Nephron progenitor cell (in vitro differentiated cells): ENCODE data around the gene SIGLEC10.

ENCODE experiments used
- DNase-seq: peaks from one replicate; pipeline ENCODE4 v3.0.0; 2021
- H3K27ac Mint-ChIP-seq: 2 replicates; pipeline ENCODE4 v1.8.0; 2021; ENCODE audit warnings: mild to moderate bottlenecking, moderate library complexity, mixed read lengths
- H3K27me3 Mint-ChIP-seq: 2 replicates; pipeline ENCODE4 v1.8.0; 2021; ENCODE audit warnings: mild to moderate bottlenecking, low read depth, mixed read lengths; ENCODE audit not compliant: poor library complexity
- H3K36me3 Mint-ChIP-seq: 2 replicates; pipeline ENCODE4 v1.8.0; 2021; ENCODE audit warnings: low read depth, mixed read lengths
- H3K4me1 Mint-ChIP-seq: 2 replicates; pipeline ENCODE4 v1.8.0; 2021; ENCODE audit warnings: mixed read lengths
- H3K4me3 Mint-ChIP-seq: 2 replicates; pipeline ENCODE4 v1.8.0; 2021; ENCODE audit warnings: mild to moderate bottlenecking, moderate library complexity, mixed read lengths
- H3K9me3 Mint-ChIP-seq: 2 replicates; pipeline ENCODE4 v1.8.0; 2021; ENCODE audit warnings: mild to moderate bottlenecking, moderate library complexity, mixed read lengths
- TF ChIP-seq, protein P1 (sequence below): fragments of 200-600 bp; sonication (generic); IDR thresholded peaks from 2 replicates; pipeline ENCODE4 v1.5.0; 2021; ENCODE audit warnings: antibody characterized with exemption

SIGLEC10 gene

DNA sequence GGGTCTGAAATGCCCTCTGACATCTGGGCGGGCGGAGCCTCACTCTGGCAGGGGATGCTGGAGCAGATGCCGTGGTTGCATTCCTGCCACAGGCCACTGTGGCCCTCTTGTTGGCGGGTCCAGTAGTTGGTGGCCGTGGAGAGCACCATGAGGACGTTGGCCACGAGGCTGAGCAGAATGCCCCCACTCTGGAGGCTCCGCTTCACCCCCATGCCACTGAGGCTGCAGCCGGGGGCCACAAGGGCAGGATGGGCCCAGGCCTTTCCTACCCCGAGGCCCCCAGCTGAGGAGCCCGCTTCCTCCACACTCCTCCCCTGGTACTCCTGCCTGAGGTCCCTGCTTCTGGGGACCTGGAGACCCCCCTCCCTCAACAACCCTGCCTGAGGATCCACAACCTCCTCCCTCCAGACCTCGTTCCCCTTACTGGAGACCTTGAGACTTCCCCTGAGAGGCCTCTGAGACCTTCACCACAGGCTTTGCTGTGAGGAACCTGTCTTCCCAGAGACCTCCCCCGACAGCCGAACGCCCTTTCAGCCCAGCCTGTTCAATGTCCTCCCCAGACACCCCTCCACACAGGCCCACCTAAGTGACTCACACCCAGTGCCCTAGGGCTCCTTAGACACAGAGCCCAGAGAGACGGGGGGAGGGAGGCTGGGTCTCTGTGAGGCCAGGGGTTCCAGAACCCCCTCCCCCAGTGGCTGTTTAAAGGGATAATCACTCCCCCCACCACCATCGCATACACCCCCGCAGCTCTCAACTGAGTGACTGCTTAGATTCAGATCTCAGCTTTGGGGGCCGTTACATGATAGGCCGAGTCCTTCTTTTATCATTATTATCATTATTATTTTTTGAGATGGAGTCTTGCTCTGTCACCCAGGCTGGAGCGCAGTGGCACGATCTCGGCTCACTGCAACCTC lies 48.8 kb downstream of the SIGLEC10 start, which contains the start of gene CLDND2:
TSS of gene CLDND2 (minus strand) at position 638 of the 917 bp plus-strand sequence. CDS start at position 212, 426 bp downstream.
- no peak for DNase-seq
- Mint-ChIP-seq H3K9me3 (no peaks in the 10 kb centered on the region), H3K27me3 (peaks cover 12% of the 10 kb centered on the region), H3K27ac (peak within 1 kb of the TSS; percentile 87), H3K36me3 (no peaks in the 10 kb centered on the region), H3K4me3 (peak within 1 kb of the TSS; percentile 99), H3K4me1 (peaks cover 64% of the 10 kb centered on the region)
- TF ChIP-seq, protein P1, sequence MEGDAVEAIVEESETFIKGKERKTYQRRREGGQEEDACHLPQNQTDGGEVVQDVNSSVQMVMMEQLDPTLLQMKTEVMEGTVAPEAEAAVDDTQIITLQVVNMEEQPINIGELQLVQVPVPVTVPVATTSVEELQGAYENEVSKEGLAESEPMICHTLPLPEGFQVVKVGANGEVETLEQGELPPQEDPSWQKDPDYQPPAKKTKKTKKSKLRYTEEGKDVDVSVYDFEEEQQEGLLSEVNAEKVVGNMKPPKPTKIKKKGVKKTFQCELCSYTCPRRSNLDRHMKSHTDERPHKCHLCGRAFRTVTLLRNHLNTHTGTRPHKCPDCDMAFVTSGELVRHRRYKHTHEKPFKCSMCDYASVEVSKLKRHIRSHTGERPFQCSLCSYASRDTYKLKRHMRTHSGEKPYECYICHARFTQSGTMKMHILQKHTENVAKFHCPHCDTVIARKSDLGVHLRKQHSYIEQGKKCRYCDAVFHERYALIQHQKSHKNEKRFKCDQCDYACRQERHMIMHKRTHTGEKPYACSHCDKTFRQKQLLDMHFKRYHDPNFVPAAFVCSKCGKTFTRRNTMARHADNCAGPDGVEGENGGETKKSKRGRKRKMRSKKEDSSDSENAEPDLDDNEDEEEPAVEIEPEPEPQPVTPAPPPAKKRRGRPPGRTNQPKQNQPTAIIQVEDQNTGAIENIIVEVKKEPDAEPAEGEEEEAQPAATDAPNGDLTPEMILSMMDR = no peak

DNA sequence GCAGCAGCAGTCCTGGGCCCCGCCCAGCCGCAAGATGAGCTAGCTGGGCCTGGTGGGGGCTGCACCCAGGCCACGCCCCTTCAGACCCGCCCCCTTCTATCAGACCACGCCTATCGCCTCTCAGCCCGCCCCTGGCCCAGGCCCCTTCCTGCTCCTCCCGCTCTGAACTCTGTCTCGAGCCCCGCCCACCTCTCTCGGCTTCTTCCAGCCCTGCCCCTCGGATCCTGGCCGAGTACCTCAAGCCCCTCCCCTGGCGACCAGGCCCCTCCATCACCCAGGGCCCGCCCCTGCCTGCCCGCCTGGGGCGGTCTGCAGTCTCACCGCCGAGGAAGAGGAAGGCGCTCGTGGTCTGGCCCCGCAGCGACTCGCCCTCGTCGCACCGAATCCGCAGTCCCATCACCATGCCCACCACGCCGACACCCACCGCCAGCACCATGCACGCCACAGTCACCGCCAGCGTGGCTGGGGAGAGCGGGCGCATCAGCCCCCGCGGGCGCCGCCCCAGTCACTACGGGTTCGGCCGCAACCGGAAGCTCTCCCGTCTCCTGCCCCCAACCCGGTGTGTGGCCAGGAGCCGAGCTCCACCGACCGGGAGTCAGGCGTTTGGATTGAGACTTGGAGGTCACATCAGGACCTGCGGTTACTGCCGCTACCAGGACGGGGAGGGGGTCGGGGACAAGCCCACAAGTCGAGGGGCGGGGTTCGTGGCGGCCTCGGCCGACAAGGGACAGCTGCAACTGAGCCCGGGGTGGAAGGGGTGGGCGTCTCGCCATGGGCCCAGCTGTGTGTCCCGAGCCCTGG lies 49.7 kb downstream of the SIGLEC10 start:
- Mint-ChIP-seq H3K27ac (peak overlapping the region; percentile 100), H3K4me1 (peaks cover 67% of the 10 kb centered on the region), H3K36me3 (no peaks in the 10 kb centered on the region), H3K27me3 (peaks cover 6% of the 10 kb centered on the region), H3K9me3 (no peaks in the 10 kb centered on the region), H3K4me3 (peak overlapping the region; percentile 99)
- TF ChIP-seq, protein P1 = no peak
- DNase-seq = peak; percentile 100

DNA sequence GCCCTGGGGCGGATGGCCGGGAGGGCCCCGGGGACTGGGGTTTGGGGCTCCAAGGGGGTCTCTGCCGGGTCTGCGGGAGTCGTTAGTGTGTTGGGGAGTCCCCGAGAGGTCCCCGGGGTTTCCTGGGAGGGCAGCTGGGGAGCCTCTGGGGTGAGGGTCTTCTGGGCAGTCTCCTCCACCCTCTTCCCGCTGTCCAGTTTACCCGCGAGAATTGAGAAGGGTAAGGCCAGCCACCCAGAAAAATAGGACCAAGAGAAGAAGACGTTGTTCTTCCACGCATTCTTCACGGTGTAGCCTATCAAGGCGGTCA lies 50.2 kb downstream of the SIGLEC10 start:
- peak overlapping the region; percentile 100 for H3K27ac Mint-ChIP-seq
- peak; percentile 43 for DNase-seq

DNA sequence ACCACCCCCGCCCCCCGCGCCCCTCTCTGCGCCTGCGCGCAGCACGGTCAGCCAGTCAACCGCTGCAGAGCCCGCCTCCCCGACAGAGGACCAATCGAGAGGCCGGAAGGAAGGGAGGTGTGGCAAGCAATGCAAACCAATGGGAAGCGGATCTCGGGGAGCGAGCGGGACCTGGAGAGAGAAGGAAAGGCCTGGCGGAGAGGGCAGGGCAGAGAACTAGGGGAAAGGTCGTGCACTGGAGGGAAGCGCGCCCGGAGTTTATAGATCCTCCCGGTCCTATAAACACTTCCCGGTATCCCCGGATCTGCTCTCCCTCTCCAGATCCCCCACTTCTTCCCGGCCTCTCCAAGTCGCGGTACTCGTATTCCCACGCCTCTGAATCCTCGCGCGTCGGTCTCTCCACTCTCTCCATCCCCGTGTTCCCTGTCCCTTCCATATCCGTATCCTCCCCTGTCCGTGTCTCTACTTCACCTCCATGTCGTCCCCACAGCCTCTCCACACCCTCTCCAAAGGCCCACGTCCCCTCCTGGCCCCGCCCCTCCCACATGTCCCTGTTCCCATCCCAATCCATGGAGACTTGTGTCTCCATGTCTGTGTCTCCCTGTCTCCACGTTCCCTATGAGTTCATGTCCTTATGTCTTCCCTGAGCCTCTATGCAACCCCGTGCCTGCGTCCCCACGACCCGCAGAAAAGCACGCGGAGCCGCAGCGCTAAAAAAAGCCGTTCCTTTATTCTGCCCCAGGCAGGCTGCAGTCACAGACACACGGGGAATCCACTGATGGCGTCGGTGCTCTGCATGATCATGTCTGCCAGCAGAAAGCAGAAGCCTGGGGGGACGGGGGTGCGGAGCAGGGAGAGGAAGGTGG lies 50.8 kb downstream of the SIGLEC10 start:
- TF ChIP-seq, protein P1 = no peak
- Mint-ChIP-seq H3K9me3 (no peaks in the 10 kb centered on the region), H3K27ac (peak overlapping the region; percentile 100), H3K36me3 (no peaks in the 10 kb centered on the region), H3K4me3 (peak overlapping the region; percentile 99), H3K27me3 (peaks cover 4% of the 10 kb centered on the region), H3K4me1 (peaks cover 66% of the 10 kb centered on the region)
- peak; percentile 96 for DNase-seq

More for the DNA sequence above, 50.2 kb downstream of the SIGLEC10 start:
- H3K9me3 Mint-ChIP-seq = no peaks in the 10 kb centered on the region
- H3K4me3 Mint-ChIP-seq = peak overlapping the region; percentile 99
- H3K4me1 Mint-ChIP-seq = peaks cover 67% of the 10 kb centered on the region
- TF ChIP-seq, protein P1 = no peak
- H3K27me3 Mint-ChIP-seq = peaks cover 4% of the 10 kb centered on the region
- H3K36me3 Mint-ChIP-seq = no peaks in the 10 kb centered on the region

DNA sequence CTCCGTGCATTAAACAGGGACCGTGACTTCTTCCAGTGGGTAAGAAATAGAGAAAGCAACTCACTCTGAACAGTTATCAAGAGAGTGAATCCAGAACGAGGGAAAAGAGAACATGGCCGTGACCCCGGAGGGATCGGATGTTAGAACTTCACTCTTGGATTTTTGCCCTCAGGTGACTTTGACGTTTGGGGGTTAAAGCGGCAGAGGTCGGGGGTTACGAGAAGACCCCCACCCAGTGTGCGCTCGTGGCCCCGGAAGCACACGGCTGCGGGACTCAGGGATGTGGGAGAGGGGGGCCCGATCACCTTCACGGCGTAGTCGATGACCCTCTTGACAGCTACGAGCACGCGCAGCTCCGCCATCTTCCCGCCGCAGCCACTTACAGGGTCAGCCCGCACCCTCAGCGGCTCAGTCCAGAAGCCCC lies 51.5 kb downstream of the SIGLEC10 start, which contains the start of gene ETFB:
TSS of gene ETFB (minus strand) at position 424 of the 424 bp plus-strand sequence. CDS start at position 362, 62 bp downstream.
- TF ChIP-seq, protein P1 = no peak
- H3K4me1 Mint-ChIP-seq = peaks cover 61% of the 10 kb centered on the region
- H3K27ac Mint-ChIP-seq = peak within 1 kb of the TSS; percentile 100
- peaks cover 4% of the 10 kb centered on the region for H3K27me3 Mint-ChIP-seq
- DNase-seq = no peak
- peak within 1 kb of the TSS; percentile 99 for H3K4me3 Mint-ChIP-seq
- no peaks in the 10 kb centered on the region for H3K9me3 Mint-ChIP-seq
- no peaks in the 10 kb centered on the region for H3K36me3 Mint-ChIP-seq
